Panc1 (cell line): ENCODE measurements around the gene CCDC80. TPM values are rescaled to one million over a fixed set of nuclear protein-coding genes. Genes with fewer than 3 reads are reported as not detected.
A peak's percentile ranks its signal among the peaks of the same experiment; 100 is the strongest.

Source experiments
- ATAC-seq: fragments of 200-7000 bp; cut with Tn5 transposase; 2 replicates; pipeline ENCODE4 v1.9.1; 2020; ENCODE audit warnings: mild to moderate bottlenecking, moderate library complexity
- BruUV-seq: library from RNA; stranded (reverse); fragments of 400-500 nt; replicated peaks from 2 replicates; lab custom pipeline; 2021; lab: Mats Ljungman, UMichigan
- CTCF ChIA-PET: fragments of 300-600 bp; sonication (Branson Sonifier 250); formaldehyde crosslinking; loops from one replicate; lab custom pipeline; 2022; ENCODE audit warnings: antibody characterized with exemption; lab: Charles Lee
- POLR2A ChIA-PET: fragments of 300-600 bp; sonication (Branson Sonifier 250); formaldehyde crosslinking; loops from one replicate; lab custom pipeline; 2022; ENCODE audit warnings: antibody characterized with exemption; lab: Charles Lee
- DNase-seq: peaks from one replicate; pipeline ENCODE4 v3.0.0-alpha.2; 2010; ENCODE audit warnings: low read depth, low spot score
- H3K27ac ChIP-seq: 2 replicates; pipeline ENCODE4 v1.5.1; 2011; ENCODE audit warnings: mild to moderate bottlenecking, low read length, inconsistent platforms
- H3K27me3 ChIP-seq: fragments of 200-500 bp; sonication (Bioruptor generic); 2 replicates; pipeline ENCODE4 v1.6.0; 2014; ENCODE audit warnings: low read length, inconsistent platforms; ENCODE audit not compliant: control insufficient read depth, insufficient read depth
- H3K36me3 ChIP-seq: fragments of 200-500 bp; sonication (Bioruptor generic); 2 replicates; pipeline ENCODE4 v1.5.1; 2014; ENCODE audit warnings: inconsistent platforms, mild to moderate bottlenecking, low read length, moderate library complexity; ENCODE audit not compliant: control insufficient read depth, insufficient read depth
- H3K4me1 ChIP-seq: 2 replicates; pipeline ENCODE4 v1.5.1; 2011; ENCODE audit warnings: inconsistent platforms, mild to moderate bottlenecking, low read length, moderate library complexity; ENCODE audit not compliant: control insufficient read depth, insufficient read depth
- H3K4me3 ChIP-seq, 2 experiments: 2 replicates each; pipeline ENCODE4 v1.5.1; 2011 to 2012; ENCODE audit warnings: low read depth in 2 of 2, low read length in 2 of 2, mild to moderate bottlenecking in 2 of 2, inconsistent platforms in 1 of 2, moderate library complexity in 1 of 2
- H3K9me3 ChIP-seq: fragments of 200-500 bp; sonication (Bioruptor generic); 2 replicates; pipeline ENCODE4 v1.5.1; 2014; ENCODE audit warnings: low read depth, mild to moderate bottlenecking, inconsistent platforms, low read length, moderate library complexity; ENCODE audit not compliant: control insufficient read depth, insufficient read depth
- CTCF ChIP-seq: fragments of 450-650 bp; IDR thresholded peaks from 2 replicates; pipeline ENCODE4 v1.5.1; 2017; ENCODE audit warnings: mild to moderate bottlenecking
- POLR2AphosphoS5 ChIP-seq: IDR thresholded peaks from 2 replicates; pipeline ENCODE4 v1.6.1; 2012; ENCODE audit warnings: mild to moderate bottlenecking, low read depth, low read length, moderate library complexity
- REST ChIP-seq, 2 experiments: IDR thresholded peaks; 2 replicates each; pipeline ENCODE4 v1.6.1; 2011 to 2012; ENCODE audit warnings: low read depth in 2 of 2, control low read depth in 1 of 2, low read length in 1 of 2, mild to moderate bottlenecking in 1 of 2, moderate library complexity in 1 of 2; ENCODE audit not compliant: insufficient read depth in 1 of 2
- SIN3A ChIP-seq: IDR thresholded peaks from 2 replicates; pipeline ENCODE4 v1.6.1; 2012; ENCODE audit warnings: low read depth, mild to moderate bottlenecking, low read length, moderate library complexity, borderline replicate concordance; ENCODE audit not compliant: insufficient read depth
- TCF7L2 ChIP-seq: IDR thresholded peaks from 2 replicates; pipeline ENCODE4 v1.6.1; 2011; ENCODE audit warnings: mild to moderate bottlenecking, low read depth, low read length, inconsistent platforms
- in situ Hi-C: cut with HindIII; loops from 2 replicates; pipeline ENCODE4 v1.10.0; 2016; ENCODE audit warnings: low sequenced_read_pairs, low pct_unique_long_range_greater_than_20kb
- intact Hi-C: fragments of 100-400 bp; cut with micrococcal nuclease; formaldehyde crosslinking; loops from one replicate; pipeline ENCODE4 v1.10.0; 2022; ENCODE audit not compliant: unreplicated experiment
- total RNA-seq: library from RNA; stranded (reverse); gene quantifications from one replicate; pipeline ENCODE4 v1.2.1, GENCODE V29; 2021; ENCODE audit not compliant: unreplicated experiment

CCDC80 gene
- total RNA-seq, 1 experiment from 2014 or later: 0.64 TPM

- ATAC-seq (no peak), DNase-seq (no peak)
- TF ChIP-seq POLR2AphosphoS5 (no peak), CTCF (no peak), SIN3A (no peak), REST (IDR thresholded peaks at IDR 0.05; ENCODE audit: insufficient read depth in 1 of 2, low read depth in 2 of 2, low read length in 1 of 2) (no peak), TCF7L2 (no peak)
- POLR2A ChIA-PET: no interaction called here
- no TSS peak for BruUV-seq
- CTCF ChIA-PET: no interaction called here
- peak overlapping the region; percentile 95 to 99 for H3K4me3 ChIP-seq
- intact Hi-C loops (no loop called here), in situ Hi-C loops (no loop called here)
- H3K4me1 ChIP-seq: peaks cover 24% of the 10 kb centered on the region; the same call in 1 of the 2 replicates
- peak overlapping the region; percentile 97 for H3K27ac ChIP-seq
- H3K9me3 ChIP-seq: no peaks in the 10 kb centered on the region
- peaks cover 7% of the 10 kb centered on the region; the same call in 1 of the 2 replicates for H3K36me3 ChIP-seq
- no peaks in the 10 kb centered on the region for H3K27me3 ChIP-seq
These were observed 80.6 kb downstream of the CCDC80 start for GRCh38 chr3:112560307-112560706.

GRCh38 chr3:112557976-112558375, 83.0 kb downstream of the CCDC80 start:
- CTCF ChIA-PET: no interaction called here

More at GRCh38 chr3:112557976-112558375, 83.0 kb downstream of the CCDC80 start:
- Histone ChIP-seq H3K4me3 (no peak overlapping the region), H3K27me3 (no peaks in the 10 kb centered on the region), H3K4me1 (peaks cover 18% of the 10 kb centered on the region; the same call in 1 of the 2 replicates), H3K27ac (no peak overlapping the region), H3K9me3 (no peaks in the 10 kb centered on the region), H3K36me3 (peaks cover 7% of the 10 kb centered on the region; the same call in 1 of the 2 replicates)
- in situ Hi-C loops: no loop called here
- DNase-seq: no peak
- no TSS peak for BruUV-seq
- intact Hi-C loops: no loop called here
- POLR2A ChIA-PET: interaction anchor here (0.6 kb wide), 1 partner anchor 19 kb away, joined by 4 read pairs; no protein-coding TSS in a partner anchor
- no peak for ATAC-seq
- TF ChIP-seq CTCF (no peak), SIN3A (no peak), POLR2AphosphoS5 (no peak), TCF7L2 (no peak), REST (IDR thresholded peaks at IDR 0.05; ENCODE audit: insufficient read depth in 1 of 2, low read depth in 2 of 2, low read length in 1 of 2) (no peak)
